Dermis blood vessel endothelial cell (primary cell): ENCODE measurements around the gene ST6GAL2. TPM values are rescaled to one million over a fixed set of nuclear protein-coding genes. Genes with fewer than 3 reads are reported as not detected.

Experiments used
- DNase-seq: peaks from one replicate; pipeline ENCODE4 v3.0.0; 2010
- total RNA-seq: library from RNA; depleted of rRNA; stranded (reverse); fragments of >200 nt; gene quantifications from 2 replicates; pipeline ENCODE4 v1.2.3, GENCODE V29; 2014

Gene ST6GAL2
- total RNA-seq, 1 donor from 2014 or later = not detected

- no peak for DNase-seq
These were observed 22.6 kb downstream of the ST6GAL2 start for GRCh38 chr2:106863387-106863786.

GRCh38 chr2:106859498-106859897 lies 26.5 kb downstream of the ST6GAL2 start:
- no peak for DNase-seq

- no peak for DNase-seq
These were observed 27.2 kb downstream of the ST6GAL2 start for GRCh38 chr2:106858810-106859209.

- DNase-seq = no peak
These were observed 28.0 kb downstream of the ST6GAL2 start for GRCh38 chr2:106857882-106858478.

GRCh38 chr2:106853631-106854030 lies 32.3 kb downstream of the ST6GAL2 start:
- no peak for DNase-seq

- DNase-seq = no peak
These were observed 34.0 kb downstream of the ST6GAL2 start for GRCh38 chr2:106851881-106852501.

- no peak for DNase-seq
These were observed 34.7 kb downstream of the ST6GAL2 start for GRCh38 chr2:106851087-106851874.

GRCh38 chr2:106849253-106849652 lies 36.7 kb downstream of the ST6GAL2 start:
- DNase-seq = no peak

- no peak for DNase-seq
These were observed 38.6 kb downstream of the ST6GAL2 start for GRCh38 chr2:106847366-106847765.

- no peak for DNase-seq
These were observed 40.3 kb downstream of the ST6GAL2 start for GRCh38 chr2:106845716-106846115.

GRCh38 chr2:106843910-106844250 lies 42.1 kb downstream of the ST6GAL2 start:
- DNase-seq = no peak

GRCh38 chr2:106843001-106843909 lies 42.7 kb downstream of the ST6GAL2 start:
- DNase-seq = no peak

- no peak for DNase-seq
These were observed 43.9 kb downstream of the ST6GAL2 start for GRCh38 chr2:106841886-106842645.

- DNase-seq = no peak
These were observed 45.1 kb downstream of the ST6GAL2 start for GRCh38 chr2:106840818-106841217.

GRCh38 chr2:106839849-106840595 lies 45.9 kb downstream of the ST6GAL2 start:
- no peak for DNase-seq

GRCh38 chr2:106833256-106833655 lies 52.7 kb downstream of the ST6GAL2 start:
- no peak for DNase-seq

- DNase-seq = no peak
These were observed 54.0 kb downstream of the ST6GAL2 start for GRCh38 chr2:106831816-106832569.

GRCh38 chr2:106831241-106831640 lies 54.7 kb downstream of the ST6GAL2 start:
- no peak for DNase-seq

- DNase-seq = no peak
These were observed 55.8 kb downstream of the ST6GAL2 start for GRCh38 chr2:106830191-106830590.

GRCh38 chr2:106828119-106828518 lies 57.8 kb downstream of the ST6GAL2 start:
- no peak for DNase-seq

- DNase-seq = no peak
These were observed 58.8 kb downstream of the ST6GAL2 start for GRCh38 chr2:106827158-106827557.
